GM23338 (cell line): ENCODE data around the gene CCDC134. TPM values are rescaled to one million over a fixed set of nuclear protein-coding genes. Genes with fewer than 3 reads are reported as not detected.

Source experiments
- ATAC-seq: fragments of 200-7000 bp; cut with Tn5 transposase; 3 replicates; pipeline ENCODE4 v1.9.1; 2020
- DNase-seq: peaks from one replicate; pipeline ENCODE4 v3.0.0-alpha.2; 2015; ENCODE audit warnings: low spot score
- H2AFZ ChIP-seq: fragments of 200-600 bp; sonication (generic); 2 replicates; pipeline ENCODE4 v1.8.0; 2016; ENCODE audit warnings: antibody characterized with exemption, mild to moderate bottlenecking, moderate library complexity
- H3F3A ChIP-seq: fragments of 200-600 bp; sonication (generic); replicated peaks from 2 replicates; pipeline ENCODE4 v1.8.0; 2017; ENCODE audit warnings: antibody characterized with exemption, mixed run types, low read depth
- H3K27ac ChIP-seq: fragments of 200-600 bp; sonication (generic); 2 replicates; pipeline ENCODE4 v1.6.1; 2016; ENCODE audit warnings: low read depth
- H3K27me3 ChIP-seq: fragments of 200-600 bp; sonication (generic); 2 replicates; pipeline ENCODE4 v1.8.0; 2016; ENCODE audit warnings: mild to moderate bottlenecking, mixed run types, moderate library complexity; ENCODE audit not compliant: insufficient read depth
- H3K36me3 ChIP-seq: fragments of 200-600 bp; sonication (generic); 2 replicates; pipeline ENCODE4 v1.8.0; 2016; ENCODE audit warnings: mild to moderate bottlenecking; ENCODE audit not compliant: insufficient read depth
- H3K4me1 ChIP-seq: fragments of 200-600 bp; sonication (generic); 2 replicates; pipeline ENCODE4 v1.8.0; 2016; ENCODE audit warnings: mild to moderate bottlenecking, moderate library complexity; ENCODE audit not compliant: insufficient read depth
- H3K4me2 ChIP-seq: fragments of 200-600 bp; sonication (generic); 2 replicates; pipeline ENCODE4 v1.7.1; 2017; ENCODE audit warnings: mixed run types
- H3K4me3 ChIP-seq: fragments of 200-600 bp; sonication (generic); 2 replicates; pipeline ENCODE4 v1.6.1; 2016; ENCODE audit warnings: mixed run types
- H3K79me2 ChIP-seq: fragments of 200-600 bp; sonication (generic); replicated peaks from 2 replicates; pipeline ENCODE4 v1.8.0; 2017; ENCODE audit warnings: mild to moderate bottlenecking; ENCODE audit not compliant: insufficient read depth
- H3K9me2 ChIP-seq: fragments of 200-600 bp; sonication (generic); 2 replicates; pipeline ENCODE4 v1.8.0; 2017; ENCODE audit not compliant: insufficient read depth
- H4K20me1 ChIP-seq: fragments of 200-600 bp; sonication (generic); replicated peaks from 2 replicates; pipeline ENCODE4 v1.8.0; 2017; ENCODE audit warnings: mild to moderate bottlenecking; ENCODE audit not compliant: insufficient read depth
- H3K27ac Mint-ChIP-seq: 2 replicates; pipeline ENCODE4 v1.8.0; 2020; ENCODE audit warnings: inconsistent platforms, mild to moderate bottlenecking, moderate library complexity, mixed read lengths
- H3K27me3 Mint-ChIP-seq: 3 replicates; pipeline ENCODE4 v1.8.0; 2022; ENCODE audit warnings: low read depth, mild to moderate bottlenecking, moderate library complexity, mixed read lengths, inconsistent platforms; ENCODE audit not compliant: insufficient read depth, poor library complexity
- H3K36me3 Mint-ChIP-seq: 3 replicates; pipeline ENCODE4 v1.8.0; 2021; ENCODE audit warnings: low read depth, mild to moderate bottlenecking, inconsistent platforms, moderate library complexity, mixed read lengths
- H3K4me1 Mint-ChIP-seq: 3 replicates; pipeline ENCODE4 v1.8.0; 2020; ENCODE audit warnings: mild to moderate bottlenecking, inconsistent platforms, mixed read lengths
- H3K4me3 Mint-ChIP-seq: 3 replicates; pipeline ENCODE4 v1.8.0; 2021; ENCODE audit warnings: moderate library complexity, mild to moderate bottlenecking, inconsistent platforms, mixed read lengths
- H3K9me3 Mint-ChIP-seq: 3 replicates; pipeline ENCODE4 v1.8.0; 2020; ENCODE audit warnings: moderate library complexity, mild to moderate bottlenecking, inconsistent platforms, mixed read lengths
- CREB1 ChIP-seq: fragments of 250-450 bp; sonication (Bioruptor Pico); IDR thresholded peaks from 2 replicates; pipeline ENCODE4 v1.5.0; 2020; ENCODE audit warnings: low read depth, mild to moderate bottlenecking, moderate library complexity
- CTCF ChIP-seq, 2 experiments: fragments of 200-600 bp in 1 of 2; sonication (generic) in 1 of 2; conservative IDR thresholded peaks; 2 replicates each; pipeline versions ENCODE4 v1.5.1 to v1.6.1; 2016 to 2017; ENCODE audit warnings: antibody characterized with exemption in 2 of 2, low read depth in 2 of 2, mild to moderate bottlenecking in 2 of 2, moderate library complexity in 1 of 2
- ETS1 ChIP-seq: IDR thresholded peaks from 2 replicates; pipeline ENCODE4 v1.6.1; 2016; ENCODE audit warnings: antibody characterized with exemption
- EZH2 ChIP-seq: fragments of 200-600 bp; sonication (generic); IDR thresholded peaks from one replicate; pipeline ENCODE4 v1.8.0; 2017; ENCODE audit warnings: antibody characterized with exemption, mild to moderate bottlenecking, low read depth; ENCODE audit not compliant: unreplicated experiment
- EZH2phosphoT487 ChIP-seq: fragments of 200-600 bp; sonication (generic); IDR thresholded peaks from one replicate; pipeline ENCODE4 v1.8.1; 2018; ENCODE audit warnings: antibody characterized with exemption; ENCODE audit not compliant: unreplicated experiment
- JUNB ChIP-seq: IDR thresholded peaks from one replicate; pipeline ENCODE4 v1.6.1; 2016; ENCODE audit warnings: antibody characterized with exemption; ENCODE audit not compliant: unreplicated experiment
- NANOG ChIP-seq: IDR thresholded peaks from 2 replicates; pipeline ENCODE4 v1.6.1; 2016; ENCODE audit warnings: antibody characterized with exemption, borderline replicate concordance
- POLR2AphosphoS5 ChIP-seq: IDR thresholded peaks from 2 replicates; pipeline ENCODE4 v1.6.1; 2016; ENCODE audit warnings: antibody characterized with exemption, low read depth
- REST ChIP-seq: IDR thresholded peaks from one replicate; pipeline ENCODE4 v1.6.1; 2018; ENCODE audit warnings: antibody characterized with exemption; ENCODE audit not compliant: unreplicated experiment
- STAT1 ChIP-seq: IDR thresholded peaks from one replicate; pipeline ENCODE4 v1.6.1; 2016; ENCODE audit warnings: antibody characterized with exemption; ENCODE audit not compliant: unreplicated experiment
- ZNF114 ChIP-seq: fragments of 250-450 bp; sonication (Bioruptor Pico); IDR thresholded peaks from 2 replicates; pipeline ENCODE4 v1.5.0; 2020; ENCODE audit warnings: mild to moderate bottlenecking, moderate library complexity
- ZNF331 ChIP-seq: fragments of 250-450 bp; sonication (Bioruptor Pico); IDR thresholded peaks from 2 replicates; pipeline ENCODE4 v1.5.0; 2020; ENCODE audit warnings: low read depth, mild to moderate bottlenecking, moderate library complexity
- ZNF462 ChIP-seq: fragments of 250-450 bp; sonication (Bioruptor Pico); IDR thresholded peaks from 2 replicates; pipeline ENCODE4 v1.5.0; 2020; ENCODE audit warnings: mild to moderate bottlenecking, moderate library complexity
- long read RNA-seq: library from polyadenylated mRNA; unstranded; transcript quantifications from one replicate; pipeline ENCODE4 v2.0.0, GENCODE V29; 2020; ENCODE audit not compliant: unreplicated experiment
- polyA plus RNA-seq: library from polyadenylated mRNA; unstranded; fragments of >200 nt; fragmentation: Nextera tagmentation; extraction: Ambion mirVana; gene quantifications from 2 replicates; pipeline ENCODE4 v1.2.1, GENCODE V29; 2016
- total RNA-seq: library from RNA; depleted of rRNA; stranded (reverse); fragments of >200 nt; shearing (Covaris generic); gene quantifications from 2 replicates; pipeline ENCODE4 v1.2.3, GENCODE V29; 2014; rRNA removed

The CCDC134 gene
- total RNA-seq, result 21.0 and 24.5 TPM in 2 replicates
- 2.7 and 4.2 TPM in 2 replicates for polyA plus RNA-seq
- long read RNA-seq, partial matches to known transcripts, result 1 of 5 reads
- long read RNA-seq, other reads (novel, unspliced or antisense), result 2 of 5 reads

GRCh38 chr22:41800348-41801146 is at the start of gene CCDC134:
CCDC134 (plus strand) TSS chr22:41800679; CDS start chr22:41808891, 8,212 bp downstream.
- Histone ChIP-seq H3K4me3 (peak within 1 kb of the TSS; percentile 94), H3K27ac (peak within 1 kb of the TSS; percentile 94), H4K20me1 (0 out of 2 replicates have a peak, but pooled peaks cover 3% of the 10 kb centered on the region), H3F3A (peaks cover 8% of the 10 kb centered on the region; the same call in 1 of the 2 replicates), H3K4me2 (peak within 1 kb of the TSS; percentile 99), H3K27me3 (no peaks in the 10 kb centered on the region), H2AFZ (peak within 1 kb of the TSS; percentile 97), H3K36me3 (no peaks in the 10 kb centered on the region; the same call in 1 of the 2 replicates), H3K4me1 (peaks cover 19% of the 10 kb centered on the region), H3K9me2 (no peaks in the 10 kb centered on the region), H3K79me2 (peaks cover 44% of the 10 kb centered on the region)
- peaks cover 5% of the 10 kb centered on the region for H3K27me3 Mint-ChIP-seq
- ATAC-seq (peak; percentile 96), DNase-seq (peak; percentile 92)
- H3K9me3 Mint-ChIP-seq, result no peaks in the 10 kb centered on the region
- TF ChIP-seq STAT1, result no peak
- no peak for TF ChIP-seq JUNB
- TF ChIP-seq CREB1 (CRISPR knock-in tag), result peak; percentile 79
- TF ChIP-seq ZNF114 (CRISPR knock-in tag), result no peak
- peak; percentile 99 for TF ChIP-seq POLR2AphosphoS5
- TF ChIP-seq ZNF462 (CRISPR knock-in tag), result no peak
- TF ChIP-seq EZH2phosphoT487, result no peak
- TF ChIP-seq ZNF331, result no peak
- peak; percentile 35; the same call in 1 of the 2 replicates for TF ChIP-seq ETS1
- no peak for TF ChIP-seq EZH2
- TF ChIP-seq REST, result no peak
- no peak for TF ChIP-seq CTCF (conservative IDR thresholded peaks at IDR 0.05; ENCODE audit: low read depth in 2 of 2)
- no peak for TF ChIP-seq NANOG
- peaks cover 7% of the 10 kb centered on the region; the same call in 2 of the 3 replicates for H3K36me3 Mint-ChIP-seq
- peak within 1 kb of the TSS; percentile 97 for H3K27ac Mint-ChIP-seq
- peaks cover 22% of the 10 kb centered on the region for H3K4me1 Mint-ChIP-seq
- H3K4me3 Mint-ChIP-seq, result peak within 1 kb of the TSS; percentile 89
